ENCODE measurements around the gene CD101. TPM values are rescaled to one million over a fixed set of nuclear protein-coding genes. Genes with fewer than 3 reads are reported as not detected.
A peak's percentile ranks its signal among the peaks of the same experiment; 100 is the strongest.
"Not testable (repeated sequence)": the region's sequence is repeated elsewhere in the genome, so short reads cannot be mapped to it uniquely, and the experiment has no call there.

CD101 gene, protein sequence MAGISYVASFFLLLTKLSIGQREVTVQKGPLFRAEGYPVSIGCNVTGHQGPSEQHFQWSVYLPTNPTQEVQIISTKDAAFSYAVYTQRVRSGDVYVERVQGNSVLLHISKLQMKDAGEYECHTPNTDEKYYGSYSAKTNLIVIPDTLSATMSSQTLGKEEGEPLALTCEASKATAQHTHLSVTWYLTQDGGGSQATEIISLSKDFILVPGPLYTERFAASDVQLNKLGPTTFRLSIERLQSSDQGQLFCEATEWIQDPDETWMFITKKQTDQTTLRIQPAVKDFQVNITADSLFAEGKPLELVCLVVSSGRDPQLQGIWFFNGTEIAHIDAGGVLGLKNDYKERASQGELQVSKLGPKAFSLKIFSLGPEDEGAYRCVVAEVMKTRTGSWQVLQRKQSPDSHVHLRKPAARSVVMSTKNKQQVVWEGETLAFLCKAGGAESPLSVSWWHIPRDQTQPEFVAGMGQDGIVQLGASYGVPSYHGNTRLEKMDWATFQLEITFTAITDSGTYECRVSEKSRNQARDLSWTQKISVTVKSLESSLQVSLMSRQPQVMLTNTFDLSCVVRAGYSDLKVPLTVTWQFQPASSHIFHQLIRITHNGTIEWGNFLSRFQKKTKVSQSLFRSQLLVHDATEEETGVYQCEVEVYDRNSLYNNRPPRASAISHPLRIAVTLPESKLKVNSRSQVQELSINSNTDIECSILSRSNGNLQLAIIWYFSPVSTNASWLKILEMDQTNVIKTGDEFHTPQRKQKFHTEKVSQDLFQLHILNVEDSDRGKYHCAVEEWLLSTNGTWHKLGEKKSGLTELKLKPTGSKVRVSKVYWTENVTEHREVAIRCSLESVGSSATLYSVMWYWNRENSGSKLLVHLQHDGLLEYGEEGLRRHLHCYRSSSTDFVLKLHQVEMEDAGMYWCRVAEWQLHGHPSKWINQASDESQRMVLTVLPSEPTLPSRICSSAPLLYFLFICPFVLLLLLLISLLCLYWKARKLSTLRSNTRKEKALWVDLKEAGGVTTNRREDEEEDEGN
- total RNA-seq (2014; rRNA removed; shearing (Covaris generic)), result 0.55 and 1.2 TPM in 2 replicates

GRCh38 chr1:117001254-117001927 lies at the start of gene CD101:
TSS of gene CD101 (plus strand) at chr1:117001760. CDS start at chr1:117001818, 58 bp downstream.
- DNase-seq (ENCODE audit: low spot score), result no peak
- in situ Hi-C loops (cut with HindIII; ENCODE audit: low sequenced_read_pairs), result no loop called here

GRCh38 chr1:116952738-116953275 lies 48.8 kb upstream of the CD101 start:
- DNase-seq (ENCODE audit: low spot score), result no peak
- in situ Hi-C loops (cut with HindIII; ENCODE audit: low sequenced_read_pairs), result no loop called here

GRCh38 chr1:116954440-116954839 lies 47.1 kb upstream of the CD101 start:
- DNase-seq (ENCODE audit: low spot score), result no peak
- in situ Hi-C loops (cut with HindIII; ENCODE audit: low sequenced_read_pairs), result no loop called here

DNA sequence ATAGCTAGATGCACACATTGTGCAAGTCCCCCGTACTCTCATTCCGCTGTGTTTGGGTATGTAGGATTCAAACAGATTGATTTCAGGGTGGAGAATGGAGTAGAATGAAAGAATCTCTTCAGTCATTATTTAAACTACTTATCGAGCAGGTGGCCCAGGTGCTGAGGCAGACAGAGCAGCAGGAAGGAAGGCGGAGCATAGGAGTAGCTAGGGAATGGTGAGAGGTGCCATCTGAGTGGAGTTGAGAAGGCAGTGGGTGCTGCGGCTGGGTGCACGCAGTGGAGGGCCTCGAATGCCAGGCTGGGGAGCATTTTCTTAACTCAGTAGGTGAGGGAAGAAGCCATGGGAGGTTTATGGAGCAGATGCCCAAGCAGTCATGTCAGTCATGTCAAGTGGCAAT lies 45.2 kb upstream of the CD101 start:
- in situ Hi-C loops (cut with HindIII; ENCODE audit: low sequenced_read_pairs), result no loop called here
- DNase-seq (ENCODE audit: low spot score), result no peak

- DNase-seq (ENCODE audit: low spot score), result no peak
- in situ Hi-C loops (cut with HindIII; ENCODE audit: low sequenced_read_pairs), result no loop called here
Observed at GRCh38 chr1:116957646-116958045, 43.9 kb upstream of the CD101 start.

DNA sequence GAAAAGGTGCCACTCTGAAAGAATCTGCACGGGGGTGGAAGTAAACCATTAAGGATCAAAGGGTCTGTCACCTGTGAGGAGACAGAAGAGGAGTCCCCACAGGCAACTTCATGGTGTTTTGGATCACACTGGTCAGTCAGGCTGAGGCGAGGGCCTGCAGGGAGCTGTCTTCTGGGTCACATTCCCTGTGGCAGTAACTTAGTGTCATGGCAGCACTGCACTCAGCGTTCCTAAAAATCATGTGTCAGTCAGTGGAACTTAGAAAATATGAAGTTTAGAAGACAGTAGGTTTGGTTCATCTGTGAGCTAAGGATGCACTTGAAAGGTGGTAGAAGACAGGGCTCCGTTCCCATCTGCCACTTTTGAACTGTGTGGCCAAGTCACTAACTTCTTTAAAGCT lies 43.5 kb upstream of the CD101 start:
- DNase-seq (ENCODE audit: low spot score), result no peak
- in situ Hi-C loops (cut with HindIII; ENCODE audit: low sequenced_read_pairs), result no loop called here

DNA sequence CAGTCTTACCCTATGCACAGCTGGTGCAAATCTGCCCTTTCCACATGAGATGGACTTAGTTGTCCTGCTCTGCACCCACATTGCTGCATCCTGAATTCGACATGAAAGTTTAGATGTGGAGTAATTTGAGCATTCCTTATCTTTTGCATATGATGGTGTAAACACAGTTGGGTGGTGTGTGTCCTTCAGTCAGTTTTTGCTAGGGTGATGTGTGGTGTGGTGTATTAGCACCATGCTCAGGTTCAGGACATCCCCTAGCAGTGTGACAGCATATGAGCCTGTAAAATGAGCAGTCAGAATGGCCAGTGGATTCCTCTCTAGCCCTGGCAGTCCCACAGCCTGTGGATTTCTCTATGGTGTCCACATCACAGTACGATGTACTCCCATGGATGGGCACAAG lies 42.6 kb upstream of the CD101 start:
- in situ Hi-C loops (cut with HindIII; ENCODE audit: low sequenced_read_pairs), result no loop called here

GRCh38 chr1:116961606-116962005 lies 40.0 kb upstream of the CD101 start:
- in situ Hi-C loops (cut with HindIII; ENCODE audit: low sequenced_read_pairs), result no loop called here
- no peak for DNase-seq (ENCODE audit: low spot score)

More for the DNA sequence above, 42.6 kb upstream of the CD101 start:
- DNase-seq (ENCODE audit: low spot score), result no peak

GRCh38 chr1:116962987-116963639 lies 38.4 kb upstream of the CD101 start:
- in situ Hi-C loops (cut with HindIII; ENCODE audit: low sequenced_read_pairs), result no loop called here
- DNase-seq (ENCODE audit: low spot score), result no peak

GRCh38 chr1:116966791-116967190 lies 34.8 kb upstream of the CD101 start:
- in situ Hi-C loops (cut with HindIII; ENCODE audit: low sequenced_read_pairs), result no loop called here
- DNase-seq (ENCODE audit: low spot score), result no peak

- in situ Hi-C loops (cut with HindIII; ENCODE audit: low sequenced_read_pairs), result no loop called here
- DNase-seq (ENCODE audit: low spot score), result no peak
Observed at GRCh38 chr1:116968724-116969123, 32.8 kb upstream of the CD101 start.

- DNase-seq (ENCODE audit: low spot score), result no peak
- in situ Hi-C loops (cut with HindIII; ENCODE audit: low sequenced_read_pairs), result no loop called here
Observed at GRCh38 chr1:116971258-116971860, 30.2 kb upstream of the CD101 start.

DNA sequence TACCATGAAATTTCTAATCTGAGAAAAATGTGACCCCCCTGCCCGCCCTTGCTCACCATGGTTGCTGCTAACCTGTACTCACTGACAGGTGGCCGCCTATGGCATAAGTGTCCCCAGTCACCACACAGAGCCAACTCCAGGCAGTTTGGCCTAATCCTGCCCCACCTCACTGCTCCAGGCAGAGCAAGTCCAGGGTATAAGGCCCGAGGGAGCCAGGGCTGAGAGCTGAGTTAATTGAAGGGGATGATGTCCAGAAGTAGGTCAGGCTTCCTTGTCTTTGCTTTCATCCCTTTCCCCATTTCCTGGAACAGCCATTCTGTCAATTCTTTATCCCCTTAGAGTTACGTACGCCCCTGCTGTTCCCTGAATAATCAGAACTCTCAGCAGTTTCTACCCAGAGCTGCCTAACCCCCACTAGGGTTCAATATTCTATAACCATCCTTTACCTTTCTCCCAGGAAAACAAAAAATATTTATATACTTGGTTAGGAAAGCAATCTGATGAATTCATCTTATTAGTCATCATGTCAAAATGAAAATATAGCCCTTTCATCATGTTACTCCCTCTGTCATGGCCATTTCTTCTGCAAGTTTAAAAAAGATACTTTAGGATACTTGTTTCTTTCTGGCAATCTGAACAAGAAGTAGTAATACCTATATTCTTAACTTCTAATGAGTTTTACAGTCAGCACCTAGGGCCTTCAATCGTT lies 29.4 kb upstream of the CD101 start:
- in situ Hi-C loops (cut with HindIII; ENCODE audit: low sequenced_read_pairs), result no loop called here
- no peak for DNase-seq (ENCODE audit: low spot score)

DNA sequence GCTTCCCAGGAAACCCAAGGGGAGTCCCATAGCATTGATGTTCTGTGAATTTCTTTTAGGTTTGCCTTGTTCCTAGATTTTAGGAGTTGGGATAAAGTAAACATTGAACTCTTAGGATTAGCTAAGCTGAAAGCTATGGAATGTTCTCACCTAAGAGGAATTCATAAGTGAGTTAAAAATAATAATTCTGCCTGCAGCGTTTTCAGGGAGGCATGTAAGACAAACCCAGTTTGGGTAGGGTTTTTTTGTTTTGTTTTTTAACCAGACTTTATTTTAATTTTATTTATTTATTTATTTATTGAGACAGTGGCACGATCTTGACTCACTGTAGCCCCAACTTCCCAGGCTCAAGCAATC lies 28.9 kb upstream of the CD101 start:
- in situ Hi-C loops (cut with HindIII; ENCODE audit: low sequenced_read_pairs), result no loop called here
- DNase-seq (ENCODE audit: low spot score), result no peak

DNA sequence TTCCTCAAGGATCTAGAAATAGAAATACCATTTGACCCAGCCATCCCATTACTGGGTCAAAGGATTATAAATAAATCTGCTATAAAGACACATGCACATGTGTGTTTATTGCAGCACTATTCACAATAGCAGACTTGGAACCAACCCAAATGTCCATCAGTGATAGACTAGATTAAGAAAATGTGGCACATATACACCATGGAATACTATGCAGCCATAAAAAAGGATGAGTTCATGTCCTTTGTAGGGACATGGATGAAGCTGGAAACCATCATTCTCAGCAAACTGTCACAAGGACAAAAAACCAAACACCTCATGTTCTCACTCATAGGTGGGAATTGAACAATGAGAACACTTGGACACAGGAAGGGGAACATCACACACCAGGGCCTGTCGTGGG lies 21.3 kb upstream of the CD101 start:
- in situ Hi-C loops (cut with HindIII; ENCODE audit: low sequenced_read_pairs); DNase-seq (ENCODE audit: low spot score): not testable (repeated sequence)

- in situ Hi-C loops (cut with HindIII; ENCODE audit: low sequenced_read_pairs), result no loop called here
Observed at GRCh38 chr1:116981521-116982037, 20.0 kb upstream of the CD101 start.

GRCh38 chr1:116982319-116983004 lies 19.1 kb upstream of the CD101 start:
- no peak for DNase-seq (ENCODE audit: low spot score)

More at GRCh38 chr1:116981521-116982037, 20.0 kb upstream of the CD101 start:
- DNase-seq (ENCODE audit: low spot score), result peak; percentile 67

More at GRCh38 chr1:116982319-116983004, 19.1 kb upstream of the CD101 start:
- in situ Hi-C loops (cut with HindIII; ENCODE audit: low sequenced_read_pairs), result no loop called here
